ENCODE results near the gene NPAS3.

Gene NPAS3

GRCh38 chr14:33777681-33778080 is 839.0 kb downstream of the NPAS3 start:
- no peak for DNase-seq

DNA sequence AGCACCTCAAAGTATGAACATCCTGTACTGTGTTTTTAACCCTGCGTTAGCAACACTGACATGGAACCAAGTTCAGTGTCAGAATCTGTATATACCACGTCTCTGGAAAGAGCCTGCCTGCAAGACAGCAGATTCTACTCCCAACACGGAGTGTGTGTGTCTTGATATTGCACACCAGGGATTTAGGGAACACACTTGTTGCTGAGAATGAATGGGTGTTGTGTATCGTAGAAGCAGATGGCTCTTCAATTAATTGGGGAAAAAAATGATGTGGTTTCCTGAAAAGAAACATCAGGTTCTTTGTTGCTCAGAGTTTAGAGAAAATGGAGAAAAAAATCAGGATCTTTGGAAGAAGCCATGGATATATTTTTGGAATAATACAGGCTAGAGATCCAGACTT is 841.4 kb downstream of the NPAS3 start:
- no peak for DNase-seq

DNA sequence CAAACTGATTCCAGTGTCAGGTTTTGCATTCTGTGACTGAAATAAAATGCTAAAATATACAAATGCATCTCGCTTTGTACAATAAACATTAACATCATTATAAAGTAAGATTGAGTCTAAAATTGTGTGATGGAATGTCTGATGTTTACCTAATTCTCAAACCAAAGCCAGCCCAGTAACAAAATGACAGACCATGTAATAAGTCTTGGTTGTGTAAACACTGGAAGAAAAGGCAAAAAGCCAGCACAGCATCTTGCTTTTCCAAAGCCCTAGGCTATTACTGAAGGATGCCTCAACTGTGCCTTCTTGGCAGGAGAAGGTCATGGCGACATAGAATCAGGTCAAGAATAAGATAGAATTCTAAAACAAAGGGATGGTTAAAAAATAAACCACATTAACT is 842.6 kb downstream of the NPAS3 start:
- no peak for DNase-seq

- no peak for DNase-seq
These were observed 844.2 kb downstream of the NPAS3 start for GRCh38 chr14:33782923-33783322.

DNA sequence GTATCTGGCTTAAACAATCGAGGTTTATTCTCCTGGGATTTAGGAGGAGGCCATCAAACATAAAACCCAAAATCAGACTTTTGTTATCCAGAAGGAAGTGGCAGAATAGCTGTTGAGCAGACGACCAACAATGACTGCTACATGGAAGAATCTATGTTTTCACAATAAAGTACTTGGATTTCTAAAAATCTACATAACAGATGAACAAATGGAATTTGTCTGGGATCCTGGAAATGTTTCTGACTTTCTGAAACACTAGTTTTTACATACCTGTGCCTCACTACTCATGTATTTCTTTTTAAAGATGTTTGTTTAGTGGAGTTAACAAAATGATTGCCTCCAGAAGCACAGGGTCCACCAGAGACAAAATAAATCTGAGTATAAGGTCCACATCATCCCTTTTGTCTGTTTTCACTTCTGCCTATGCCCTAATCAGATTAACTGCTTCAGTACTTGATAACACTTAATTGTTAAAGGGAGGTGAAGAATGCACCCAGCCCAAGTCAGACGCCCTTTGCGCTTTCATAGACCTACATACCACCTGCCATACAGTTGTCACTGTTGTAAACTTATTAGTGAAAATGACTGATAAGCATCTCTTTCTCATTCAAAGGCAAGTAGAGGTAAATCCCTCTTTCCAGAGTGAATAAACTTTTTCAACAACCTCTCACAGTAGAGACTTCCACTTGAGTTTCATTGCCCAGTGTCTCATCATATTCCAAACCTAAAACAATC is 847.6 kb downstream of the NPAS3 start:
- no peak for DNase-seq

DNA sequence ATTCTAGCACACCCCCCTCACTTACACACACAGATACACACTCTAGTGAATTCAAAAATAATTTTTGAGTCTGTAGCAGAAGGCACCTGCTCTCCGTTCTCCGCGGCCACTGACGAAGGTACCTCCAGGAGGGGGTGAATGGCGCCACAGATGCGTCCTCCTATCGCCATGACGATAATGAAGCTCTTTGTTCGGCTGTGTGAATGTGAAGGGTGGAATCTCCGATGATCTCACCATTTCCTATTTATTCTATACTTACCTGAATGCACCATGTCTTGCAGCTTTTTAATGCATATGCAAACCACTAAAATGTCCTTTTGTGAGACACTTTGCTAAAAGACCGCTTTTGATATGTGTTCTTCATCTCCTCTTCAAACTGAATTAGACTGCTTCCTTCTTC is 849.5 kb downstream of the NPAS3 start:
- no peak for DNase-seq

DNA sequence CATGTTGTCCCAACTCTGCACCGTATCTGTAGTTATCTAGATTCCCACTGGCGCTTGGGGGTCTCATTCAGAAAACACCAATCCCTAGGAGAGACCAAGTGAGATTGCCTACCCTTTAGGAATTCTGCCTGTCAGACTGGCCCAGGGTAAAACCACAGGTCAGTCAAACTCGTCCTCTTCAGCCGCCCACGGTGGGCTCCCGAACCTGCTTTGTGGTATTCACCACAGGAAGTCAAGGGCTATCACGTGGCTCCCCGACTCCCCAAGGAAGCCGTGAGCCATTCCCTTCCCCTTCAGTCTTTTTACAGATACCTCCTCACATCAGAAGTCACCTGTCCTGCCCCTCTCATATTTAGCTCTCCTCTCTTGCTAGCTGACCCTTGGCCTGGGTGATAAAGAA is 852.3 kb downstream of the NPAS3 start:
- no peak for DNase-seq

DNA sequence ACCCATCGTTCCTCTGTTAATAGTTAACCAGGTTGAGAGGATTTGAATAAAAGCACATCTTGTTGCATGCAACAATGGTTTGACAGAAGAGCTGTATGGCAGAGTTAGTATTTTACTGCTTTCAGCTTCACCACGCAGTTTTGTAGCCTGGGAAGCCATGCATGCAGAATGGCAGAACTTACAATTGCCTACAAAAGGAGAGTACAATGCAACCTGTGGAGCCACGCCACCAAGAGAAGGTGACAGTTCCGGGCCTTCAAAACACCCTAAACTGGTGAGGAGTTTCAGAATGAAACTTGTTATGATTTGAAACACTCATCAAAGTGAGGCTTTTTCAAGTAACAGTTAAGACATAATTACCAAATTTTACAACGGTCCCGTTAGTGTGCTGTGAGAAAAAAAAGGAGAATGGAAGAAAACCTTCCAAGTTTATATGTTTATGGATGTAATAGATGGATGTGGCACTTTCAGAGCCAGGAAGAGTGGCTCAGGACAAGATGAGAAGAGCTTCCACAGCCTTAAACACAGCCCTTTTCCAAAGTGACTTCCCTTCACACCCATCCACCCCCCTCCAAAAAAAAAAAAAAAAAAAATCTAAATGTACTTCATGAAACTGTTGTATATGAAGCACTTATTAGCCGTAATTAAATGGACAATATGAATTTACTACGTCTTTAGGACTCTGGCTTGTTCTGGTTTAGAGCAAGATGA is 853.5 kb downstream of the NPAS3 start:
- no peak for DNase-seq

DNA sequence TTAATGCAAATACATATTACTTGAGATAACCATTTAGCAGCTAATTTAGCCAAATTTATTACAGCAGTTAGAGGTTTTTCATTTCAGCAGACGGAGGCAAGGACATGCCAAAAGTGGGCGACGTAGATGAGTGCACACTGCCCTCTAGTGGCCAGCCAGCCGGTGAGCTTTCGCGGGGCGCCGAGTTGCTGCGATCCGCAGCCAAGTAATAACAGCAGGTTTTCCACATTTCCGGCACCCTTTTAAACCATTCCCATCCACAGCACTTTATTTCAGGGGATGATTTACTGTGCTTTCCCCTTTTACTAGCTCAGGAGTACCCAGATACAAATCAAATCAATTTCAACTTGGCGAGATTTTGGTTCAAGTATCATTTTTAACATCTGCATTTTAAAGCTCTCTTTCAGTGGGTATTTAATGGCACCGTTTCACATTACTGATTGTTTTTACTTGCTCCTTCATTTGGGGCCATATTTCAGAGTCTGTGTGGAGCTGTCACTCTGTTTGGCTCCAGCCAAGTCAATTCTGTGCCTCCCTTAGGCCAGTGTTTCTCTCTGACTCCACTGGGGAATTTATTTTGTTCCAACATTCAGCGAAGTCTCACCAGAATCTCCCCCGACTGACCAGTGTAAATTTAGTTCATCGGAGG is 854.2 kb downstream of the NPAS3 start:
- DNase-seq: peak; percentile 39

GRCh38 chr14:33793398-33794110 is 854.9 kb downstream of the NPAS3 start:
- no peak for DNase-seq

GRCh38 chr14:33794791-33795305 is 856.2 kb downstream of the NPAS3 start:
- no peak for DNase-seq

DNA sequence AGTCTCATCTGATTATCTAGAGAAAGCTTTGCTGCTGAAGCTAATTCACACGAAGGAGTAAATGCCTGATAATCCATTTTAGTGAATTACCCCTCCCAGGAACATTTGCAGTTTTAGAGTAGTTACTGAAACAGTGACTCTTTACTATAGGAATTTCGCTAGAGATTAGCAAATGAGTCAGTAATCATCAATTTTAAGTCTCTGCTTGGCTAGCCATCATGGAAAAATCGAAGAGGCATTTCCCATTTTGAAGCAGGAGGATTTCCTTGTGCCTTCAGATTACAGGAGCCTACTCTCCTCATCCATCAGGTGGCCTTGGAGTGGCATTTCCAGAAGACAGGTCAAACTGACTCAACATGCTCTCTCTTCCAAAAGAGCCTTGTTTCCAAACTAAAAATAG is 857.7 kb downstream of the NPAS3 start:
- no peak for DNase-seq

GRCh38 chr14:33799705-33800570 is 861.3 kb downstream of the NPAS3 start:
- DNase-seq: no peak

- no peak for DNase-seq
These were observed 862.1 kb downstream of the NPAS3 start for GRCh38 chr14:33800735-33801163.

- DNase-seq: no peak
These were observed 864.1 kb downstream of the NPAS3 start for GRCh38 chr14:33802737-33803136.

GRCh38 chr14:33805593-33805992 is 866.9 kb downstream of the NPAS3 start:
- no peak for DNase-seq

GRCh38 chr14:33806905-33807304 is 868.2 kb downstream of the NPAS3 start:
- DNase-seq: no peak

DNA sequence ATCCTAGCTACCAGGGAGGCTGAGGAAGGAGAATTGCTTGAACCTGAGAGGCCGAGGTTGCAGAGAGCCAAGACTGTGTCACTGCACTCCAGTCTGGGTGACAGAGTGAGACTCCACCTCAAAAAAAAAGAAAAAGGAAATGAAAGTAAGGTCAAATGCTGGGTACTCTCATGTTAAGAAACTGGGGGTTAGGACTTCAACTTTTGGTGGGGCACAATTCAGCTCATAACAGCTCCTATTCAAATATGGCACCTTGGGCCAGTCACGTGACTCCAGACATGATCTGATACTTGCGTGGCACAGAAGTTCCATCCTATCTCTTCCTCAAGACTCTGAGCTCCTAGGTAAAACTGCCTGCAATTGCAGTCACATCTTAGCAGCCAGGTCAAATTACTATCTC is 869.5 kb downstream of the NPAS3 start:
- DNase-seq: no peak

DNA sequence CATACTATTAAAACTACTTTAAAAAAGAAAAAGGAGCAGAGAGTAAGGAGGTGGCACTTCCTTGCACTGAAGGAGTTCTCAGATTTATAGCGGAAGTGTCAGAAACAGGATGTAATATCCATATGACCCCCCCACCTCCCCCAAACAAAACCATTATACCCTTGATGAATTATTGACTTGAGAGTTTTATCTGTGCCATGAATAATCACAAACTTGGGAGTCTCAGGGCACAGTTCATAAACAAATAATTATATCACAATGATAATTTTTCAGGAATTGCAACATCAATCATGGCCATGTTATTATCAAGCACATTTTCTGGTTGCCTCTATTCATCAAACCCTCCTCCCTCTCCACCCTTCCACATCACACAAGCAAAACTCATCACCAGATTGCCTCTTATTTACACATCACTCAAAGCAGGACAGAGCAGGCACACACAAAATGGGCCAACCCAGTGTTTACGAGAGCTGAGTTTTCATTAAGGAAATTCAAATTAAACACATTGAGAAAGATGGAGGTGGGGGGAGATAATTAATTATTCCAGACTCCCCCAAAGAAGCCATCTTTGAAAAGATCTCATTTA is 870.8 kb downstream of the NPAS3 start:
- no peak for DNase-seq

GRCh38 chr14:33810308-33810707 is 871.6 kb downstream of the NPAS3 start:
- DNase-seq: no peak

GRCh38 chr14:33811721-33812120 is 873.0 kb downstream of the NPAS3 start:
- no peak for DNase-seq

- DNase-seq: no peak
These were observed 873.5 kb downstream of the NPAS3 start for GRCh38 chr14:33812181-33812580.
